GM12891 (cell line): ENCODE data around the gene PSMC3IP.
"Not testable (repeated sequence)": the region's sequence is repeated elsewhere in the genome, so short reads cannot be mapped to it uniquely, and the experiment has no call there.

Experiments
- DNase-seq: peaks from one replicate; pipeline ENCODE4 v3.0.0; 2011; ENCODE audit warnings: low spot score; ENCODE audit not compliant: insufficient read length
- FAIRE-seq: peaks from 2 replicates; lab custom pipeline; 2011; peaks lifted over from hg19 to GRCh38; lab: Jason Lieb, UNC
- PAX5 ChIP-seq: IDR thresholded peaks from 2 replicates; pipeline ENCODE4 v1.6.1; 2011; ENCODE audit warnings: low read length, moderate library complexity, mild to moderate bottlenecking; ENCODE audit not compliant: insufficient read depth, severe bottlenecking
- POLR2A ChIP-seq: IDR thresholded peaks from 2 replicates; pipeline ENCODE4 v1.6.1; 2011; ENCODE audit warnings: low read depth, low read length, control low read depth
- POLR2AphosphoS5 ChIP-seq: IDR thresholded peaks from 2 replicates; pipeline ENCODE4 v1.6.1; 2011; ENCODE audit warnings: low read depth, low read length, control low read depth
- POU2F2 ChIP-seq: IDR thresholded peaks from 2 replicates; pipeline ENCODE4 v1.6.1; 2011; ENCODE audit warnings: low read depth, mild to moderate bottlenecking, control low read depth, low read length, moderate library complexity
- SPI1 ChIP-seq: IDR thresholded peaks from 2 replicates; pipeline ENCODE4 v1.6.1; 2011; ENCODE audit warnings: low read depth, low read length, control low read depth
- TAF1 ChIP-seq: IDR thresholded peaks from 2 replicates; pipeline ENCODE4 v1.6.1; 2011; ENCODE audit warnings: low read depth, low read length, control low read depth

Gene PSMC3IP

DNA sequence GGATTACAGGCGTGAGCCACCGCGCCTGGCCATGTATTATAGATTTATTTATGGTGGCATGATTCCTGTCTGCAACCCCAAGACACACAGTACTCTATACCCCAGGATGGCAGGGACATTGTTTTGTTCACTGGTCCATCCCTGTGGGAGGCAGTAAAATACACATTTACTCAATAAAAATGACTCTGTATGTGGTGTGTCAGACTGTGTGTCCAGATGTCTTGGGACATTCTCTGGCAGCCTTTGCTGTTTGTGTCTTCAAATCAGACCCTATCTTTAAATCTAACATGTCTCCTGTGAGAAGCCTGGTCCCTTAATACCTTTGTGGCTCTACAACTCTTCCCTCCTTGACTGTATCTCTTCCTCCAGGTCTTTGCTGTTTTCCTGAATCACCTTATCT lies 17.3 kb downstream of the PSMC3IP start:
- DNase-seq (no peak), FAIRE-seq (no peak)
- TF ChIP-seq POU2F2 (no peak), POLR2A (no peak), SPI1 (no peak), TAF1 (no peak), POLR2AphosphoS5 (no peak), PAX5 (no peak)

DNA sequence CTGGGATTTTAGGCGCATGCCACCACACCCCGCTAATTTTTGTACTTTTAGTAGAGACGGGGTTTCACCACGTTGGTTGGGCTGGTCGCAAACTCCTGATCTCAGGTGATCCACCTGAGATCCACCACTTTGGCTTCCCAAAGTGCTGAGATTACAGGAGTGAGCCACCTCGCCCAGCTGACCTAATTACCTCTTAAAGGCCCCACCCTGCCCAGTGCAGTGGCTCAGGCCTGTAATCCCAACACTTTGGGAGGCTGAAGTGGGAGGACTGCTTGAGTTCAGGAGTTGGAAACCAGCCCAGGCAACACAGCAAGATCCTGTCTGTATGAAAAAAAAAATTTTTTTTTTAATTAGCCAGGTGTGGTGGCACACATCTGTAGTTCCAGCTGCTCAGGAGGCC lies 18.5 kb downstream of the PSMC3IP start:
- DNase-seq (no peak), FAIRE-seq (no peak)
- TF ChIP-seq POLR2A (no peak), POU2F2 (no peak), TAF1 (no peak), POLR2AphosphoS5 (no peak), SPI1 (no peak), PAX5 (no peak)

DNA sequence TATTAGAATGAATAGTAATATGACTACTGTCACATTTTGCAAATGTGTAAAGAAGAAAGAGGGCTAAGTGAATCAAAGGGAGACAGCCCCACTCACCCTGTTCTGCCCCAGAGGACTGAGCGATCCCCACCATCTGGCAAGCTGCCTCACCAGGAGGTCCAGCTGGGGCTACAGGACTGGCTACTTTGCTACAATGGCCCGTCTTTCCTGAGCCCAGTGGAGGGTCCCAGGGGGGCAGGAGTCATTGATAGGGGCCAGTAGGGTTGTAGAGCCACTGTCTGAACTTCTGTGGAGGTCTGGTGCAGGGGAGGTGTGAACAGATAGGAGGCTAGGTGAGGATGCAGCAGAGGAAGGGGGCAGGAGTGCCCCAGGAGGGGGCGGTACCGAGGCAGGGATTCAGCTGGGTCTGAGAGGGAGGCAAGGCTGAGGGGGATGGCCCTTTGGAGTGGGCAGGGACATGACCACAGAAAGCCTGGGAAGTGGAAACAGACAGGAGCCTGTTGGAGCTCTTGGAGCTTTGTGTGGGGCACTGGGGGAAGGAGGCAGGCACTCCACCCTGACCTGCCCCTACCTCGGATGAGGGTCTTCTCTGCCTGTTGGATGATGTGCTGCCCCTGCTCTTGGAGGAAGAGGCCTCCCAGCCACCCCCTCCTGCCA lies 21.4 kb downstream of the PSMC3IP start:
- peak; percentile 80 for FAIRE-seq
- not testable (repeated sequence) for DNase-seq

DNA sequence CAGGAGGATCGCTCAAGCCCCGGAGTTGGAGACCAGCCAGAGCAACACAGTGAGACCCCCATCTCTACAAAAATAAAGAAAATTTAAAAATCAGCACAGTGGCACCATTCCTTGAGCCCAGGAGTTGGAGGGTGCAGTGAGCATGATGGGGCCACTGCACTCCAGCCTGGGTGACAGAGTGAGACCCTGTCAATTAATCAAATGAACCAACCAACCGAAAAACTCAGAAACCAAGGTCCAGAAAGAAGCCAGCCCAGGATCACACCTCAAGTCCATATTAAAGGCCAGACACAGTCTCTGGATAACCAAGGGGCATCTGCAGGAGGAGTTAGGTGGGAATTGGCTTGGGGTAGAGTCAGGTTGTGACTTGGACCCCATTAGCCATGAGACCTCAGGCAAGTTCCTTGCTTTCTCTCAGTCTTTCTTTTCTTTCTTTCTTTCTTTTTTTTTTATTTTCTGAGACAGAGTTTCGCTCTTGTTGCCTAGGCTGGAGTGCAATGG lies 22.4 kb downstream of the PSMC3IP start:
- no peak for TF ChIP-seq SPI1
- DNase-seq (no peak), FAIRE-seq (no peak)

DNA sequence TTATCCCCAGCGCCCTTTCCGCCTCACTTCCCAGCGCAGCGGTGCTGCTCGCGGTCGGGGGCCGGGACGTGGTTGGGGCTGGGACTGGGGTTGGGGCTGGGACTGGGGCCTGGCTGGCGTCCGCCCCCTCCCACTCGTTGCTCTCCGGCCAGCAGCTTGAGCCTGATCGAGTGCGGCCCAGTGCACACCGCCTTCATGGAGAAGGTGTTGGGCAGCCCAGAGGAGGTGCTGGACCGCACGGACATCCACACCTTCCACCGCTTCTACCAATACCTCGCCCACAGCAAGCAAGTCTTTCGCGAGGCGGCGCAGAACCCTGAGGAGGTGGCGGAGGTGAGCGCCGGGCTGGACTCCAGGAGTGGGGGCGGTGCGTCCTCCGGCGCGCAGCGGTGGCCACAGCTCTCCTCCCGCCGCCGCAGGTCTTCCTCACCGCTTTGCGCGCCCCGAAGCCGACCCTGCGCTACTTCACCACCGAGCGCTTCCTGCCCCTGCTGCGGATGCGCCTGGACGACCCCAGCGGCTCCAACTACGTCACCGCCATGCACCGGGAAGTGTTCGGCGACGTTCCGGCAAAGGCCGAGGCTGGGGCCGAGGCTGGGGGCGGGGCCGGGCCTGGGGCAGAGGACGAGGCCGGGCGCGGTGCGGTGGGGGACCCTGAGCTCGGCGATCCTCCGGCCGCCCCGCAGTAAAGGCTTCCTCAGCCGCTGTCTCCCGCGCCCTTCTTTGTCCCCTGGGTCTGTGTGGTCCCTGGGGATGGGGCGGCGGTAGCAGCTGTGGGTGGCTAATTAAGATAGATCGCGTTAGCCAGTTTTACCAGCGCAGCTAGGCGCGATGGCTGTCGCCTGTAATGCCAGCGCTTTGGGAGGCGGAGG lies 23.0 kb downstream of the PSMC3IP start:
- DNase-seq, result peak; percentile 94
- TF ChIP-seq SPI1 (no peak), POLR2A (peak; percentile 68), TAF1 (0 out of 2 replicates have a peak, but pooled peaks have one; percentile 16), POU2F2 (no peak), POLR2AphosphoS5 (peak; percentile 78), PAX5 (peak; percentile 61)
- FAIRE-seq, result peak; percentile 94

DNA sequence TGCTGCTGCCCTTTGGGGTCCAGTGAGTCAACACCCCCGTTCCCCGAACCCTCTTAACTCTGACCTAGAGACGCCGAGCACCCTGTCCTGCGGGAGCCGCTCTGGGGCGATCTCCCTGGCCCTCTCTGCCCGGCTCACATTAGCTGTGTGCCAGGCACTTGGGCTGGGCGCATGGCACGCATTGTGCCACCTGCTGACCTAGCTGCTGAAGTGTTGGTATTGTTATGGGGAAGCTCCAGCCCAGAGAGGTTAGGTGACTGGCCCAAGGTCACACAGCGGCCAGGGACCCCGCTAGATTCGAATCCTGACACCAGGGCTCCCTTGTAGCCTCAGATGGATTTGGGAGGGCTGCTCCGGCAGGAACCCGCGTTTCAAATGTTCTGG lies 23.7 kb downstream of the PSMC3IP start:
- no peak for DNase-seq
- no peak for FAIRE-seq
- TF ChIP-seq POLR2A (no peak), POU2F2 (no peak), POLR2AphosphoS5 (no peak), SPI1 (no peak), TAF1 (no peak), PAX5 (no peak)

DNA sequence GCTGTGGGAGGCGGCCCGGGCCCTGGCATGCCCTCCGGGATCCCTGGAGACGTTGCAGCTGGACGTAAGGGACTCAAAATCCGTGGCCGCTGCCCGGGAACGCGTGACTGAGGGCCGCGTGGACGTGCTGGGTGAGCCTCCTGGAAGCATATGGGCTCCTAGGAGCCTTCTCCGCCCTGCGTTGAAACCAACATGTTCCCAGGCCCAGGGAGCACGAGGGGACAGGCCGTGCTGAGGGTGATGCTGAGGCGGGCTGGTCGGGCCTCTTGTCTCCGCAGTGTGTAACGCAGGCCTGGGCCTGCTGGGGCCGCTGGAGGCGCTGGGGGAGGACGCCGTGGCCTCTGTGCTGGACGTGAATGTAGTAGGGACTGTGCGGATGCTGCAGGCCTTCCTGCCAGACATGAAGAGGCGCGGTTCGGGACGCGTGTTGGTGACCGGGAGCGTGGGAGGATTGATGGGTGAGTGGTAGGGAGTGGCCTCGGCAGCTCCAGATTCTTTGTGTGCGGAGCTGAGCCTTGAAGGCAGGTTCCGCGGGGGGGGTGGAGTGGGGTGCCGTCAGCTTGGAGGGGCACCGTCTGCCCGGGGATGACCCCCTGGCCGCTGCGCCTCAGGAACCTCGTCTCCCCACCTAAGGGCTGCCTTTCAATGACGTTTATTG lies 24.2 kb downstream of the PSMC3IP start:
- FAIRE-seq (no peak), DNase-seq (no peak)
- no peak for TF ChIP-seq PAX5
- no peak for TF ChIP-seq TAF1
- TF ChIP-seq SPI1, result no peak

DNA sequence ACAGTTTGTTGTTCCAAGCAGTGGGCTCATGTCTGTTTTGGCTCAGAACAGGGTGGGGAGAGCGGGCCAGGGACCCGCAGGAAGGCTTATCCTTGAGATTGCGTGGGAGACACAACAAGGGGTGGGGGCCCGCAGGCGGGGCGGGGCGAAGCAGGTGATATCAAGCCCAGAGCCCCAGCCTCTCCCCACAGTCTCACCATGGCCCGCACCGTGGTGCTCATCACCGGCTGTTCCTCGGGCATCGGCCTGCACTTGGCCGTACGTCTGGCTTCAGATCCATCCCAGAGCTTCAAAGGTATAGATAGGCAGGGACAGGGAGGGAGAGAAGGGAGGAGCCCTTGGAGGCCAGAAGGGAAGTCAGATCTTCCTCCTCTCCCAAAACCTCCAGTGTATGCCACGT lies 24.8 kb downstream of the PSMC3IP start, which contains the start of gene HSD17B1:
Gene HSD17B1, plus strand, starts transcription at position 188 of the 400 bp plus-strand sequence. Its CDS starts 11 bp downstream, at position 199.
- not testable (repeated sequence) for FAIRE-seq, DNase-seq

DNA sequence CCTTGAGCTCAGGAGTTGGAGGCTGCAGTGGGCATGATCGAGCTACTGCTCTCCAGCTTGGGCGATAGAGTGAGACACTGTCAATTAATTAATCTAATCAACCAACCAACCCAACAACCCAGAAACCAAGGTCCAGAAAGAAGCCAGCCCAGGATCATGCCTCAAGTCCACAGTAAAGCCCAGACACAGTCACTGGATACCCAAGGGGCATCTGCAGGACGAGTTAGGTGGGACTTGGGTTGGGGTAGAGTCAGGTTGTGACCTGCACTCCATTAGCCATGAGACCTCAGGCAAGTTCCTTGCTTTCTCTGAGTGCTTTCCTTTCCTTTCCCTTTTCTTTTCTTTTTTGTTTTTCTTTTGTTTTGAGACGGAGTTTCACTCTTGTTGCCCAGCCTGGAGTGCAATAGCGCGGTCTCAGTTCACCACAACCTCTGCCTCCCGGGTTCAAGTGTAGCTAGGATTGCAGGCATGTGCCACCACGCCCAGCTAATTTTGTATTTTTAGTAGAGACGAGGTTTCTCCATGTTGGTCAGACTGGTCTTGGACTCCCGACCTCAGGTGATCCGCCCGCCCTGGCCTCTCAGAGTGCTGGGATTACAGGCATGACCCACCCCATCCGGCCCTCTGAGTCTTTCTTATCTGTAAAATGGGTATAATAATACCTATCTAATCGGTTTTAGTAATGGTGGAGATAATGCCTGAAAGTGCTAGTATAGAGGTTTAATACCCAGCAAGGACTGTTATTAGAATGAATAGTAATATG lies 28.4 kb downstream of the PSMC3IP start:
- FAIRE-seq (peak; percentile 68), DNase-seq (no peak)
- no peak for TF ChIP-seq POLR2A
- TF ChIP-seq SPI1, result no peak
- no peak for TF ChIP-seq PAX5
- TF ChIP-seq POLR2AphosphoS5, result no peak
- no peak for TF ChIP-seq POU2F2
- TF ChIP-seq TAF1, result no peak
